Brain microvascular endothelial cell (primary cell): ENCODE results near the gene GFPT1.
A peak's percentile ranks its signal among the peaks of the same experiment; 100 is the strongest.

ENCODE experiments used
- DNase-seq: peaks from one replicate; pipeline ENCODE4 v3.0.0-alpha.2; 2020
- H3K27ac ChIP-seq: fragments of 250-450 bp; sonication (Bioruptor Pico); 2 replicates; pipeline ENCODE4 v1.5.1; 2020; ENCODE audit warnings: mild to moderate bottlenecking, moderate library complexity
- H3K27me3 ChIP-seq: fragments of 250-450 bp; sonication (Bioruptor Pico); replicated peaks from 2 replicates; pipeline ENCODE4 v1.5.1; 2020; ENCODE audit warnings: mild to moderate bottlenecking
- H3K36me3 ChIP-seq: fragments of 250-450 bp; sonication (Bioruptor Pico); replicated peaks from 2 replicates; pipeline ENCODE4 v1.5.1; 2020; ENCODE audit warnings: mild to moderate bottlenecking
- H3K4me3 ChIP-seq: 2 replicates; pipeline ENCODE4 v1.5.1; 2011; ENCODE audit warnings: low read depth, mild to moderate bottlenecking, control low read depth, low read length, moderate library complexity
- CTCF ChIP-seq: IDR thresholded peaks from 2 replicates; pipeline ENCODE4 v1.5.1; 2011; ENCODE audit warnings: low read depth, mild to moderate bottlenecking, moderate library complexity, low read length, control low read depth, inconsistent platforms; ENCODE audit errors: missing control alignments
- in situ Hi-C: cut with HindIII; loops from 2 replicates; pipeline ENCODE4 v1.10.0; 2017; ENCODE audit warnings: low sequenced_read_pairs, low pct_ligation_motif_present

GFPT1 gene

GRCh38 chr2:69316550-69316949 lies 70.5 kb downstream of the GFPT1 start:
- Histone ChIP-seq H3K4me3 (no peak overlapping the region), H3K36me3 (peaks cover 5% of the 10 kb centered on the region), H3K27me3 (no peaks in the 10 kb centered on the region), H3K27ac (no peak overlapping the region)
- in situ Hi-C loops: no loop called here
- TF ChIP-seq CTCF: no peak
- DNase-seq: no peak

- in situ Hi-C loops: no loop called here
- H3K27ac ChIP-seq: no peak overlapping the region
Measured at GRCh38 chr2:69315160-69315761, 71.8 kb downstream of the GFPT1 start.

GRCh38 chr2:69311024-69311416 lies 76.0 kb downstream of the GFPT1 start:
- no peaks in the 10 kb centered on the region for H3K36me3 ChIP-seq
- H3K27ac ChIP-seq: no peak overlapping the region
- TF ChIP-seq CTCF: no peak
- in situ Hi-C loops: no loop called here
- H3K27me3 ChIP-seq: no peaks in the 10 kb centered on the region
- no peak for DNase-seq
- no peak overlapping the region for H3K4me3 ChIP-seq

More at GRCh38 chr2:69315160-69315761, 71.8 kb downstream of the GFPT1 start:
- no peak for DNase-seq
- no peak for TF ChIP-seq CTCF
- no peak overlapping the region for H3K4me3 ChIP-seq
- H3K27me3 ChIP-seq: no peaks in the 10 kb centered on the region
- peaks cover 5% of the 10 kb centered on the region for H3K36me3 ChIP-seq

- Histone ChIP-seq H3K4me3 (no peak overlapping the region), H3K36me3 (no peaks in the 10 kb centered on the region), H3K27me3 (no peaks in the 10 kb centered on the region), H3K27ac (peak overlapping the region; percentile 5)
- in situ Hi-C loops: no loop called here
- no peak for TF ChIP-seq CTCF
- DNase-seq: no peak
Measured at GRCh38 chr2:69310111-69311023, 76.7 kb downstream of the GFPT1 start.

- H3K4me3 ChIP-seq: no peak overlapping the region
- no peaks in the 10 kb centered on the region for H3K27me3 ChIP-seq
- no peaks in the 10 kb centered on the region for H3K36me3 ChIP-seq
- no peak for TF ChIP-seq CTCF
- in situ Hi-C loops: no loop called here
- DNase-seq: peak; percentile 76
- peak overlapping the region; percentile 32 for H3K27ac ChIP-seq
Measured at GRCh38 chr2:69309351-69310110, 77.5 kb downstream of the GFPT1 start.
